Choroid plexus epithelial cell (primary cell): ENCODE results near the gene MGAT5.

Source experiments
- DNase-seq: peaks from one replicate; pipeline ENCODE4 v3.0.0-alpha.2; 2010; ENCODE audit warnings: low read depth
- H3K4me3 ChIP-seq: 2 replicates; pipeline ENCODE4 v1.5.1; 2011; ENCODE audit warnings: low read depth, mild to moderate bottlenecking, control low read depth, low read length, moderate library complexity
- TF ChIP-seq, protein P1 (sequence below): conservative IDR thresholded peaks from 2 replicates; pipeline ENCODE4 v1.5.1; 2011; ENCODE audit warnings: low read depth, mild to moderate bottlenecking, control low read depth, inconsistent platforms, low read length, moderate library complexity

The MGAT5 gene

DNA sequence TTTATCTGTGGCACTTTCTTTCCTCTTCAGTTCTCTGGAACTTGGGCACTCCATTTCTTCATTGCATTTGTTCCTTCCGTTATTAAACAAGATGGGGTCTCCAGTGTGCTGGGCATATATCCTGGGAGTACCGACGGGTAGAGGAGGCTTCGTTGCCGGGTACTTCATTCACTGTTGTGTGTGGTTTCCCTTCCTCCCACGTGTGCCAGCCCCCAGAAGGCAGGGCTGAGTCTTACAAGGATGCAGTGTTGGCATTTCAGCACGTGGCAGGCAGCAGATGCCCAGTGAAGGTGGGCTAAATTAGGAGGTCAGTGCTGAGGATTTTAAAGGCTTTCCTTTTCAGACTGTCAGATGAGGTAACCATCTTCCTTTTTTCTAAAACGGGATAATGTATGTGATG, 58.6 kb downstream of the MGAT5 start:
- H3K4me3 ChIP-seq: no peak overlapping the region
- TF ChIP-seq, protein P1, sequence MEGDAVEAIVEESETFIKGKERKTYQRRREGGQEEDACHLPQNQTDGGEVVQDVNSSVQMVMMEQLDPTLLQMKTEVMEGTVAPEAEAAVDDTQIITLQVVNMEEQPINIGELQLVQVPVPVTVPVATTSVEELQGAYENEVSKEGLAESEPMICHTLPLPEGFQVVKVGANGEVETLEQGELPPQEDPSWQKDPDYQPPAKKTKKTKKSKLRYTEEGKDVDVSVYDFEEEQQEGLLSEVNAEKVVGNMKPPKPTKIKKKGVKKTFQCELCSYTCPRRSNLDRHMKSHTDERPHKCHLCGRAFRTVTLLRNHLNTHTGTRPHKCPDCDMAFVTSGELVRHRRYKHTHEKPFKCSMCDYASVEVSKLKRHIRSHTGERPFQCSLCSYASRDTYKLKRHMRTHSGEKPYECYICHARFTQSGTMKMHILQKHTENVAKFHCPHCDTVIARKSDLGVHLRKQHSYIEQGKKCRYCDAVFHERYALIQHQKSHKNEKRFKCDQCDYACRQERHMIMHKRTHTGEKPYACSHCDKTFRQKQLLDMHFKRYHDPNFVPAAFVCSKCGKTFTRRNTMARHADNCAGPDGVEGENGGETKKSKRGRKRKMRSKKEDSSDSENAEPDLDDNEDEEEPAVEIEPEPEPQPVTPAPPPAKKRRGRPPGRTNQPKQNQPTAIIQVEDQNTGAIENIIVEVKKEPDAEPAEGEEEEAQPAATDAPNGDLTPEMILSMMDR: no peak
- no peak for DNase-seq

DNA sequence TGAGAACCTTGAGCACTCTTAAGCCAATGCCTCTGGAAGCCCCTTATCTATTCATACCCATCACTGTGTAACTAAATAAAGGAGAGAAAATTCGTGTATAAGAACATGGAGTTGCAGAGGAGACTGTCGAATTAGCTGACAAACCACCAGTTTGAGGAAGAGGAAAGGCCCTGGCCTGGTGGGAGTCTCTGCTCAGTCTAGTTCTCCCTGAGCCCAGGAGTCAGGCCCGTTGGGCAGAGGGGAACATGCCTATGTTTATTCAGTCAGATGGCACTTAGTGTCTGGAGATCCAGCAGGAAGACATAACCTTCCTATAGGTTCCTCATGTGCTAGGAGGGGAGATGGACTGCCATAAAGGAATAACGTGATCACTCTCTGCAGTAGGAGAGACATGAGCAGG, 60.3 kb downstream of the MGAT5 start:
- no peak for DNase-seq
- TF ChIP-seq, protein P1: no peak
- no peak overlapping the region for H3K4me3 ChIP-seq

DNA sequence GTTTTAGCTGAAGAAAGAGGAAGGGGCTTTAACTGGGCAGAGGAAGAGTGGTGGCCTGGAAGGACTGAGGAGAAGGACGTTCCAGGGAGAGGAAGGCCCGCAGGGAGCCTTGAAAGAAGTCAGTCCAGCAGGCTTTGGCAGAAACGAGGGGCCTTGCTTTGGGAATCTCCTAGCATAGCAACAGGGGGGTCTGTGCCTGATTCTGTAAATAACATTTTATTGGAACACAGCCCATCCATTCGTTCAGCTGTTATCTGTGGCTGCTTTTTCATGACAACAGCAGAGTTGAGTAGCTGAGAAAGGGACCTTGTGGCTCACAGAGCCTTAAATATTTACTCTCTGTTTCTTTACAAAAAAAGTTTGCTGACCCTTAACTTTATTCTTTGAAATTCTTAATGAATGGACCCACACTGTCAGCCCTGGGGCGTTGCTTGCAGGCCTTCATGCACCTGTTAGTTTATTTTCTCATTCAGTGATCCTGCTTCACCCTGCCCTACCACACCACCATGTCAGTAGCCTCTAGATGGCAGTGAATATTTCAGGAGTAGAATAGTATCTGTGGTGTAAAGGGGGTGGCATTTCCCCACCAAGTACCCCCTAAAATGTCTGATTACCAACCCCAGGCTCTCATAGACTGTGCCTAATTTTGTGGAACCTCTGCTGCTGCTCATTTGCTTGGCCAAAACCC, 61.0 kb downstream of the MGAT5 start:
- DNase-seq: no peak
- no peak overlapping the region for H3K4me3 ChIP-seq
- TF ChIP-seq, protein P1: peak; percentile 12

DNA sequence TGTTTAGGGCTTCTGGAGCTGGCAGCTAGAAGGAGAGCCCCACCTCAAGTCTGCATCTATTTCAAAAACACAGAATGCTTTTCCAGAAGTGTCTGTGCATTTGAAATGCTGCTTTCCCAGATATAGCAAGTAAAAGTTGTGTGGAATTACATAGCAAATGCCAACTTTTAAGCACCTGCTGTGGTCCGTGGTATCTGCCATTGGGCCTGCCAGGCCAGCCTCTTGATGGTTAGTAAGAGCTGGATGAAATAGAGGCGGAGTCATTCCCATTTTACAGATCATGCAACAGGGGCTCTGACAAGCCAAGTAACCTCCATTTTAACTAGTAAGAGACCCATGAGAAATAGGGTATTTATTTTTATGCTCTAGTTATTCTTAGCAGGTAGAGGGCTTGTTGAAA, 61.6 kb downstream of the MGAT5 start:
- TF ChIP-seq, protein P1: no peak
- DNase-seq: no peak
- no peak overlapping the region for H3K4me3 ChIP-seq

DNA sequence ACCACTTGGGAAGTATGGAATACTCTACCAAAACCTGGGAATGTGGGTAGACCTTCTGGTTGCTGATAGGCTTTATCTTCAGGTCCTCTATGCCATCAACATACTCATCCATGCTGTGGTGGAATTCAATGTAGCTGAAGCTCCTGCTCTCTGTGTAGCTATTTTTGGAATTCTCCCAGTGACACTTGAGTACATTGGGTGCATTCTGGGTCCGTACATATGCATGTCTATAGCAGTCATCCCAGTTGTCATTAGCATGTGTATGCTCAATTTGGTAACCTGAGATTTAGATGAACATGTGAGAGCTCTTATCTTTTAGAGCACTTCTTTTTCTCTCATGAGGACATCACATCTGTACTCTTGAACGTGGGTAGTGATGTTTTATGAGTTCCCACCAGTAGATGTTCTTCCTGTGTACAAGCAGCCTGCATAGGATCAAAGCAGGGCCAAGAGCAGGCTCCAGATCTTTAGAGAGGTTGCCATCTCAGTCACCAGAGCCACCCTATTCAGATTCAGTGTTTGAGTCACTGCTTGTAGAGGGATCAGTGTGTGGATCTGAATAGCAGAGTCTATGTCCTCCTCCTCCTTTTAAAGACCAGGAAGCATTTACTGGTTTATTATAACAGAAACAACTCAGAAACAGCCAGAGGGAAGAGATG, 65.9 kb downstream of the MGAT5 start:
- no peak for DNase-seq
- H3K4me3 ChIP-seq: no peak overlapping the region
- TF ChIP-seq, protein P1: no peak

DNA sequence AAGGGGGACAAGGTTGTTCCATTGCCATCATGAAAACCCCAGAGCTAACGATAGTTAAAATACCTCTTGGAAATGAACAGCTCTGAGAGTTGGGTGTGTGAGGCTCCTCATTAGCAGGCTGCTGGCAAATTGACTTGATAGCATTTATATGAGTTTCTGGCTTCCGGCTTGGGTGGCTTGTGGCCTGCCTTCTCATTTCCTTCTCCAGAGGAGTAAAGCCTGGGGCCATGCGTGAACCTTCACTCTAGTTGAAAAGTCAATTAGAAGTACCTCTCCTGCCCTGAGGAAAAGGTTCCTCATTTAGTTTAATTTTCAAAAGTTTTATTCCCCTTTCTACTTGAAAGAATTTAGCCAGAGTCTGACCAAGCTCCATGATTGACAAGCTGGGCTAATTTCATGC, 67.1 kb downstream of the MGAT5 start:
- DNase-seq: no peak
- no peak overlapping the region for H3K4me3 ChIP-seq
- TF ChIP-seq, protein P1: no peak

DNA sequence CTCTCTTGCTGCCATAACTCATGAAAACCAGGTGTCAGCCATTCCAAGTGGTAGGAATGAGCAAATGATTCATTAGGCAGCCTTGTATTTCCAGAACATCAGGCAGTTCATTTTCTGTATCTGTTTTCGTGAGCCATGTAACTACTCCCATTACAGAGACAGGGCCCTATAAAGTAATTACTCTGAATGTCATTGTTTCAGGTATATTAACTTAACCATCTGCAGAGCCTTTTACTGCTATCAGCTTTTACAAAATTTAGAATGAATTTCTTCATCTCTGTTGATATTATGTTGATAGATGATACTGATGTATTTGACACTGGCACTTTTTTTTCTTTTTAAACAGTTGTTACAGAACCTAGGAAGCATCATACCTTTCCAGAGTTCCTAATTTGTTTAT, 69.9 kb downstream of the MGAT5 start:
- TF ChIP-seq, protein P1: no peak
- no peak for DNase-seq
- no peak overlapping the region for H3K4me3 ChIP-seq
